HFF-Myc (cell line): ENCODE data around the gene CD1D.
A peak's percentile ranks its signal among the peaks of the same experiment; 100 is the strongest.
"Not testable (repeated sequence)": the region's sequence is repeated elsewhere in the genome, so short reads cannot be mapped to it uniquely, and the experiment has no call there.

Source experiments
- DNase-seq: peaks from one replicate; pipeline ENCODE4 v3.0.0-alpha.2; 2011; ENCODE audit warnings: low read depth; ENCODE audit errors: extremely low read depth
- H3K4me3 ChIP-seq: replicated peaks from 2 replicates; pipeline ENCODE4 v1.5.1; 2011; ENCODE audit warnings: low read depth, mild to moderate bottlenecking, control low read depth, low read length
- CTCF ChIP-seq: IDR thresholded peaks from 2 replicates; pipeline ENCODE4 v1.5.1; 2012; ENCODE audit warnings: mild to moderate bottlenecking, low read depth, low read length, control low read depth; ENCODE audit errors: missing control alignments

Gene CD1D

GRCh38 chr1:158200527-158200926, 19.8 kb downstream of the CD1D start:
- TF ChIP-seq CTCF, result no peak
- no peak for DNase-seq
- no peak overlapping the region for H3K4me3 ChIP-seq

- H3K4me3 ChIP-seq, result no peak overlapping the region
- DNase-seq, result peak; percentile 45
- peak; percentile 68 for TF ChIP-seq CTCF
These were observed 23.2 kb downstream of the CD1D start for GRCh38 chr1:158203693-158204457.

GRCh38 chr1:158204458-158204827, 23.7 kb downstream of the CD1D start:
- no peak for DNase-seq
- TF ChIP-seq CTCF, result no peak
- no peak overlapping the region for H3K4me3 ChIP-seq

- DNase-seq, result no peak
- TF ChIP-seq CTCF, result no peak
- H3K4me3 ChIP-seq, result no peak overlapping the region
These were observed 28.0 kb downstream of the CD1D start for GRCh38 chr1:158208586-158209116.

- no peak for TF ChIP-seq CTCF
- DNase-seq, result no peak
- no peak overlapping the region for H3K4me3 ChIP-seq
These were observed 31.6 kb downstream of the CD1D start for GRCh38 chr1:158212320-158212719.

- not testable (repeated sequence) for DNase-seq, H3K4me3 ChIP-seq
These were observed 42.8 kb downstream of the CD1D start for GRCh38 chr1:158223445-158223844.

- no peak overlapping the region for H3K4me3 ChIP-seq
- no peak for TF ChIP-seq CTCF
- no peak for DNase-seq
These were observed 47.4 kb downstream of the CD1D start for GRCh38 chr1:158227904-158228623.
